ENCODE data around the gene ARSG.
"Not testable (repeated sequence)": the region's sequence is repeated elsewhere in the genome, so short reads cannot be mapped to it uniquely, and the experiment has no call there.

The ARSG gene

DNA sequence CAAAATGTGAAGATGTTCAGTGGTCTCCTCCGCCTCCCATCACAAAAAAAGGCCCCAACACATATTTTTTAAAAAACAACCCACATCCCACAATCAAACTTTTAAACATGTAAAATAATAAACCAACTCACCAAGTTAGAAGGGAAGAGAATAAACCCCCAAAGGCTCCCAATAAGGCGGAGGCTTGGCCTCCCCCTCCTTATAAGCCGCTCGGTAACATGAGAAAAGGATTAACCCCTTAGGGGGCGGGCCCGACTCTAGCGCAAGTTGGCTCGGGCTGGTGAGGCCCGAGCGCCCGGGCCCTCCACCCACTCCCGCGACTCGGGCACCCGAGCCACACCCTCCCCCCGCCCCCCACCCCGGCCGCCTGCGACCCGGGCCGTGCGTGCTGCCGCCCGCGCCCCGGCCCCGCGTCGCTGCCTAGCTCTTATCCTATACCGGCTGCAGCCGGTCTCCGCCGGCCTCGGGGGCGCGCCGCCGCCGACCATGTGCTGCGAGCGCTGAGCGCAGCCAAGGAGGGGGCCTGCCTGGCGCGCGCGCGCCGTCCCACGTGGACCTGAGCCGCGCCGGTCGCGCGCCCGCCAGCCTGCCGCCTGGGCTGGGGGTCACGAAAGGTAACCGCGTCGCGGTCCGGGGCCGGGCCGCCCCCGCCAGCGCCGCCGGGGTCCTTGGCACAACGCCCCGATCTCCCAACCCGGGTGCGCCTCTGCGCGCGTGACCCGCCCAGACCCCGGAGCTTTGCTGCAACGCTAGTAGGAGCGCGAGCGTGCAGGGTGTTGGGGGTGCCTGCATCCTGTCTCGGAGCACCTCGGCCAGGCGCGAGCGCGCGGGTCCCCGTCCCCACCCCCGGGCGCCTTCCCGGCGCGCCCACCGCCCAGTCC, at the start of gene ARSG, which contains the start of gene SLC16A6:
ARSG (plus strand) TSS at position 541 of the 881 bp plus-strand sequence. CDS start 15,999 bp downstream, outside the sequence.
SLC16A6 (minus strand) TSS at position 173 of the 881 bp plus-strand sequence. CDS start 12,807 bp downstream, outside the sequence.
- peak; percentile 51 for DNase-seq

DNA sequence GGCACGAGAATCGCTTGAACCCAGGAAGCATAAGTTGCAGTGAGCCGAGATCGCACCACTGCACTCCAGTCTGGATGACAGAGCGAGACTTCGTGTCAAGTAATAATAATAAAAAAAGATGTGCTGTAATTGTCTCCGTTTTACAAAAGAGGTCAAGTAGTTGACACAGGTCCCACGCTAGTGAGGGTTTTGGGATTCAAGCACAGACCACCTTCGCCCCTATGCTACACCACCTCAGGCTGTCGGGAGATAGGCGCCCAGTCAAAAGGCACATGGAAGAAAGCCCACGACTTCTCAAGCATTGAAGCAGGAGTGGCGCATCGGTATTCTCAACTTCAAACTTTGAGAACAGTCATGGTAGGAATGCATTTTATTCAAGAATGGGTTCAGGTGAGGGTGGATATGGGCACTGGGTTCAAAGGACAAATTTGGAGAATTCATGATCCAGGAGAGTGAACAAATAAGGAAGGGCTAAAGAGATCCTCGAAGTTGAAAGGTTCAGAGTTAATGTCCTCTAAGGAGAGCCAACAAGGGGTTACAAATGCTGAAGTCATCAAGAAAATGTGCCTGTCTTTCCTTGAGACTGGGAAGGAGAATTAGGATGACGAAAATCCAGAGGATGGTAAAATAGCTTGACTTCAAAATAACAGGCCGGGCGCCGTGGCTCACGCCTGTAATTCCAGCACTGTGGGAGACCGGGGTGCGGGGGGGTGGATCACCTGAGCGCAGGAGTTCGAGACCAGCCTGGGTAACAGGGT, 44.8 kb upstream of the ARSG start:
- no peak for DNase-seq

DNA sequence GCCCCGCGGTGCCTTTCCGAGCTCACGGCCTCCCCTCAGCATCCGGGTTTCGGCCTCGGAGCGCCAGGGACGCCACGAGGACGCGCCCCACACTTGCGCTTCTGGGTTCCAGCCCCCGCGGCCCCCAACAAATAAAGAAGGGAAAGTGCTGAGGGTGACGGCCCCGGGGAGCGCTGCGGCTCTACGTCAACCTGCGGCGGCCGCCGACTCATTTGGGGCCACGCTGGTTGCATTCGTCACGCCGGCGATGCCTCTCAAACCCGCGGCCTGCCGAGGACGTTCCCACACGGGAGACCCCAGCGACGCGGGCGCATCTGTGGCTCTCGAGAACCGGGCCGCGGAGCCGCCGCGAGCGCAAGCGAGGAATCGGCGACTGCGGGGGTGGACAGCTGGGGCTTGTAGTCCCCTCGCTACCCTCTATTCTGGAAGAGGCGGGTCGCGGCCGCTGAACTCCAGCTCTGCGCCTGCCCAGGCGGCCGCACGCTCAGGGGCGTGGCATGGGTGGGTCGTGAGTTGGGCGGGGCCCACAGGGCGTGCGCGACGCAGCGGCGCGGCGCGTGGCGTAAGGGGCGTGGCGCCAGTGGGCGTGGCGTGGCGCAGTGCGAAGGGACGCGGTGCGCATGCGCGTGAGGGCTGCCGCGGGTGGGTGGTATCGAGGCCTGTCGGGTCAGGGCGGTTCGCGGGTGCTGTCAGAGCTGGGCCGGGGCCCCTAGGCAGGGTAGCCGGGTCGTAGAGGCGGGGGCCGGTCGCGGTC, 43.7 kb upstream of the ARSG start, which contains the start of gene AMZ2:
AMZ2 (plus strand) TSS at position 599 of the 754 bp plus-strand sequence. CDS start 2,145 bp downstream, outside the sequence.
- peak; percentile 95 for DNase-seq

DNA sequence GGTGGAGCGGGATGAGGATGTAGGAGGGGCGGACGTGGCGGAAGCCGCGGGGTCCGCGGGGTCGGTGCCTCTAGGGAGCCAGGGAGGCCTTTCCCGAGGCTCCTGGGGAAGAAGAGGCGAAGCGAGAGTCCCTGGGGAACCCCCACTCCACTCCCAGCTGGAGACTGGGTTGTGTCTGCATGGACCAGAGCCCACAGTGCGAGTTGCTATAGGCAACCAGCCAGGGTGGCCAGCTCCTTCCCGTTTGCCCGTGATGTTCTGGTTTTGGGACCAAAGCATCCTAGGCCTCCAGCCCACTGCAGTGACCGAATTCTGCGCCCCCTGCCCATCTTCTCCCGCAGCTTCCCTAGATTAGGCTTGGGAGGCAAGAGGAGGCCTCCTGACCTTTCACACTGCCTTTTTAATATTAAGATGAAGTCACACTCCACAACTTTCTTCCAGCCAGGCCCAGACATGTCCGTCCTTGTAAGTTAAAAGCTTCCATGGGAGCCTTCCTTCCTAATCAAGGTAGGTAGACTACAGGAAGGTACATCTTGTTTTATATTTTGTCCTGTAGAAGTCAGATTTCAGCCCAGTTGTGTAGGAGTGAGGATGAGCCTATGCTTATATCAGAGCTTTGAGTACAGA, 43.0 kb upstream of the ARSG start:
- no peak for DNase-seq

DNA sequence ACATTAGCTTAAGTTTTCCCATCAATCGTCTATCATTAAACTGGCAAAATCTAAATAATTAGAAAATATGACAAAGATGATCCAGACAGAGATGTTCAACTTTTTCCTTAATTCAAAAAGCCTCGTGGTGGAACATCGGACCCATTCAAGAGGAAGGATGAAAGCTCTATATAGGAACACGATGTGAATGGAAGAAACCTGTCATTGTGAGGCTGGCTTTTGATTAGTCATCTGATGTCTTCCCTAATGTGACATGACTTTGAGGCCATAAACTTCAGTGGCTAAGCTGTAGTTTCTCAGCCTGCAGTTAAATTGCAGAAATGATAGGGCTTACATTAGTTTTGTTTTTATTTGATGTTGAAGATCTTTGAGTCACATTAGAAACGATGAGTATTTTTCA, 42.4 kb upstream of the ARSG start:
- DNase-seq = no peak

DNA sequence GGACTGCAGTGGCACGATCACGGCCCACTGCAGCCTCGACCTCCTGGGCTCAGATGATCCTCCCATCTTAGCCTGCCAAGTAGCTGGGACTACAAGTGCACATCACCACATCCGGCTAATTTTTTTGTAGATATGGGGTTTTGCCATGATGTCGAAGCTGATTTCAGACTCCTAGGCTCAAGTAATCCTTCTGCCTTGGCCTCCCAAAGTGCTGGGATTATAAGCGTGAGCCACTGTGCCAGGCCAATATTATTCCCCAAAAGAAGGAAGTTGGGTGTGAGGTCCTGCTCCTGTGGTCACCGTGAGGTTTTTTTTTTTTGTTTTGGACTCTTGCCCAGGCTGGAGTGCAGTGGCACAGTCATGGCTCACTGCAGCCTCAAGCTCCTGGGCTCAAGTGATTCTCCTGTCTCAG, 41.9 kb upstream of the ARSG start:
- DNase-seq = no peak

DNA sequence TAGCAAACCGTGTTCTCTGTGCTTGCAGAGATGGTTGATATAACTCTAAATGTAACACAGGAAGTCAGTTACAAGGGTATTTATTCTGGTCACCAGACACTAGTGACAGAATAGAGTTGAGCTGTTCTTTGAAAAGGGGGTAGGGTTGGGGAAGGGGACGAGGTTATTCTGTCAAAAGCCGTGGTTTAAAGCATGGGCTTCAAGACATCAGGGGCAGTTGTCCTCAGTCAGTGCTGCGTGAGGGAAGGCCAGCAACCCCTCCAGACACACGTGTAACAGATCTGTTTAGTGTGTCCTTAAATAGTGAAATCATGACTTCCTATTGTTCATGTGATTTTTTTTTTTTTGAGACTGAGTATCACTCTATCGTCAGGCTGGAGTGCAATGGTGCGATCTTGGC, 37.9 kb upstream of the ARSG start:
- DNase-seq = not testable (repeated sequence)

DNA sequence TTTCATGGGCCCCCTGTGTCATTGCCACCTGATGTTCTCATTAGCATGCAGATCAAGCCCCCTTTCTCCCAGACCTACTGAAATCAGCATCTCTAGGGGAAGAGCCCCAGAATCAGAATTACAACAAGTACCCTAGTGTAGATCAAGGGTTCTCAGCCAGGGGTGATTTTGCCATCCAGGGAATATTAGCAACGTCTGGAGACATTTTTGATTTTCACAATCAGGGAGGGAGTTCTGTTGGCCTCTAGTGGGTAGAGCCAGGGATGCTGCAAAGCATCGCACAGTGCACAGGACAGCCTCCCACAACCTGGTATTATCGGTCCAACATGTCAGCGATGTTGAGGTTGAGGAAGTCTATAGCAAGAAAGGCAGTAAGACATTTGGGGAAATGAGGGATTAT, 36.1 kb upstream of the ARSG start:
- DNase-seq = no peak

DNA sequence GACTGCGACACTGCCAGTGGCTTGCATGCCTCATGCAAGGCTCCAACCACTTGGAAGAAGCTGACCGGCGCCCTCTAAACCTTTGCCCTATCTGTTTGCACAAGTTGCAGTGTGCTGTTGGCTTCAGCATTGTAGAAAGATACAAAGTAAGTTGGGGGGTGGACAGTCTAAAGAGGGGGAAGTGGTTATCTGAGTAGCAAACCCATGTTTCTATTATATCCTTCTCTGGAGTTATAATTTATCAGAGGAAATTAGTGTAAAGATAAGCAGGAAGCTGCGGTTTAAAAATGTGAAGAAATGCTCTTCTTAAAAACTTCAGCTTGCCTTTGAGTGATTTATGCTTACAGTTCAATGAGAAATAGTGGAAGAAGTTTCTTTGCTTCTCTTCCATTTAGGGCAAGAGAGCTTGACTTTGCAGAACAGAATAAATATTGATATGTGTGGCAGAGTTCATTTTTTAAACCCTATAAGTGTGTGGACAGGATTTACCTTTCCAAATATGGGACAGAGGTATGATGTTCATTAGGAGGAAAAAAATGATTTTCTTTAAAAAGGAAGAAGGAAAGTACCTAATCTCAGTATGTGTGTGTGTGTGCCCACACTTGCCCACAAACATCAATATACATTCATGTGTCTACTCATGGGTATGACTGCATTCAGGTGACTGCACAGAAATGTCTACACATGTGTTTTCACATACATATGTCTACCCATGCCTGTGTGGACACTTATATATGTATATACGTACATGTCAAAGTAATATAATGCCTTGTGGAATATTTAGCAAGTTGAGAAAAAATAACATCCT, 35.4 kb upstream of the ARSG start:
- DNase-seq = no peak

DNA sequence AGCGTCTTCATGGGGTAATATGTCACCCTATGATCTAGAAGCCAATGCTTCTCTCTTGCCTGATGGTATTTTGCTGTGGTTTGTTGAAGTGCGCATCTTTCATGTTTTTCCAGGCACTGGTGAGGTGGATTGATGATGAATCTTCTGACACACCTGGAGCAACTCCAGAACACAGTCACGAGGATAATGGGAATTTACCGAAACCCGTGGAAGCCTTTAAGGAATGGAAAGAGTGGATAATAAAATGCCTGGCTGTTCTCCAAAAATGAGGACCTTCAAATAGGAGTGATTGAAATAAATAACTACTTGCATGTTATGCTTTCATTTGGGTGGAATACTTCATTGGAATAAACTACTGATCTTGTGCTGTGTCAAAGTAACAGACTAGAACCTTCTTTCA, 34.6 kb upstream of the ARSG start:
- DNase-seq = not testable (repeated sequence)

DNA sequence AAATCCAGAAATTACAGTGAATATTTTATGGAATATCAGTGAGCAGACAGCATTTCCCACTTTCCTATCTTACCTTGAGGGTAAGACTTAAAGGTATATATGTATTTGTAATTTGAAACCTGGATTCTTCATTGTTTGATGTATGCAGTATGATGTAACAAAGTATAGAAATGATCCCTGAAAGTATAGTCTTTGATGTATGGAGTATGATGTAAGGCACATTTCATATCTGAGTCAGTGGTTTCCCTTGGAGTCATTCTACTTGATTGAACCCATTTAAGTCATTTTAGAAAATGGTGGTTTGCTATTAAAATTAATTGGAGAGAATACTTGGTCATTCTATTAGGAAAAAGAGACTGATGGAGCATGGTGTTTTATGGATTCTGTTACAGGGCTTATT, 33.4 kb upstream of the ARSG start:
- DNase-seq = no peak

DNA sequence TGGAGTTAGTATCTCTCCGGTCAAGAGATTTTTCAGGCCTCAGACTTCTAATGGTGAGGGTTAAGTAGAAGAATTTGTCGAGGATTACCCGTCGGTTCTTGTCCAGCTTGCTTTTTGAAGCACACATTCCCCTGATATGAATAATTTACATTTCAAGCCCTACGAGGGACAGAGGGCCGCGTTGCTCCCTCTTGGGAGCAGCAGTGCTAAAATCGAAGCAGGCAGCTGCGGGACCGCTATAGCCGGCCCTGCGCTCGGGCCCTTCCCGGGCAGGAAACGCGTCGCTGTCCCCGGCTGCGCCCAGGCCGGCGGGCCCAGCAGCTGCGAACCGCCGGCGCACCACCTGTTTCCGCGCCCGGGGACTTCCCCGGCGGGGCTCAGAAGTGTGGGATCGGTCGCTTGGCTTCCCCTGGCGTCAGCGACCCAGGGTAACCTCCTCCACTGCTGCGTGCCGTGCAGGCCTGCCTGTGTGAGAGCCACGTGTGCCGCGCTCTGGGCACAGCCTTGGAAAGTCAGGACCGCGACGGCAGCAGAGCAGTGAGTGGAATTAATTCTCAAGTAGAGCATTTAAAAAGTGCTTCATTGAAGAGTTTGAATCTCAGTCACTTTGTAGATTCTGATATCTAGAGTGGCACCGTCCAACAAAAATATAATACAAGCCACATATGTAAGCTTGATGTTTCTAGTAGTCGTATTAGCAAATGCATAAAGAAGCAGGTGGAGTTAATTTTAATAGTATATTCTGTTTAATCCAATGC, 32.2 kb upstream of the ARSG start:
- not testable (repeated sequence) for DNase-seq

DNA sequence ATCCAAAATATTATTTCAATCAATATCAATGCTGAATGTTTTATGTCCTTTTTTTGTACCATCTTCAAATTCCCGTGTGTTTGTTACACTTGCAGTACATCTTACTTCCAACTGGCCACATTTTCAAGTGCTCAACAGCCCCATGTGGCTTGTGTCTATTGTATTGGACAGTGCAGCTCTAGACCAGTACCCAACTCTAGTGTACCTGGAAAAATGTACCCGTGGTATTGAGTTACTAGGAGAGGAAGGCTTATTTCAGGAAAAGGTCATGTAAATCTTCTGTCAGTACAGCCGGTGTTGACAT, 31.7 kb upstream of the ARSG start:
- not testable (repeated sequence) for DNase-seq

DNA sequence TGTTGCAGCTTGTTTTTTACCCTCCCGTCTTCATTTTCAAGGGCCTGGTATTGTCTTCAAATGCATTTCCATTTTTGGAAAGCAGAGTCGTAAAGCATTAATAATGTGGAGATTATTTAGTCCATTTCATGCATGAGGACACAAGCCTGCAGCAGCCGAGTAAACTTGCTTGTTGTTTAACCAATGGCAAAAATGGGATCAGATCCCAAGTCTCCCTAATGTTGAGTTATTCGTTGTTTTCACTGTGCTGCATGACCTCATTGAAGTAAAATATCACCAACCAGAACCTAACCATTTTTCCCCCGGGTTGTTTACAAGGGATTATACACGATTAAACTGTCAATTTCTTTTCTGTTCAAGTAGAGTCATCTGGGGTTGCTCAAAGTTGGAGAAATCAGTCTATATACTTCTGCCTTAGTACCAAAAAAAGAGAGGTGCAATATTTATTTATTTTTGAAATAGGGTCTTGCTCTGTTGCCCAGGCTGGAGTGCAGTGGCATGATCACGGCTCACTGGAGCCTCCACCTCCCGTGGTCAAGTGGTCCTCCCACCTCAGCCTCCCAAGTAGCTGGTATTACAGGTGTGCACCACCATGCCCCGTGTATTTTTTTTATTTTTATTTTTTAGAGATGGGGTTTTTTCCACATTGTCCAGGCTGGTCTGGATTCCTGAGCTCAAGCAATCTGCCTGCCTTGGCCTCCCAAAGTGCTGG, 31.1 kb upstream of the ARSG start:
- no peak for DNase-seq

DNA sequence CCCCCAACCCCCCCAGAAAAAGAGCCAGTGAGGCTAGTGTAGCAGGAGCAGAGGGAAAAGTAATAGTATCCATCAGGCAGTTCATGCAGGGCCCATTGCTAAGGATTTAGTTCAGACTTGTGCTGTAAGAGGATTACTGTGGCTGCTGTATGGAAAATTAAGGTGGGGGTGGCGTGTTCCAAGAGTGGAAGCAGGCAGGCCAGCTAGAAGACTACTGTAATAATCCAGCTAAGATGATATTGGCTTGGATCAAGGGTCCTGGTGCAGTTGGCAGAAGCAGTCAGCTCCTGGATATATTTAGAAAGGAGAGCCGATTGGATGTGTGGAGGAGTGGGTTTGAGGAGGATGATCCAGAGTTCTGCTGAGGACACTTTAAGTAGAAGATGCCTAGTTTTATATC, 28.8 kb upstream of the ARSG start:
- DNase-seq = not testable (repeated sequence)

DNA sequence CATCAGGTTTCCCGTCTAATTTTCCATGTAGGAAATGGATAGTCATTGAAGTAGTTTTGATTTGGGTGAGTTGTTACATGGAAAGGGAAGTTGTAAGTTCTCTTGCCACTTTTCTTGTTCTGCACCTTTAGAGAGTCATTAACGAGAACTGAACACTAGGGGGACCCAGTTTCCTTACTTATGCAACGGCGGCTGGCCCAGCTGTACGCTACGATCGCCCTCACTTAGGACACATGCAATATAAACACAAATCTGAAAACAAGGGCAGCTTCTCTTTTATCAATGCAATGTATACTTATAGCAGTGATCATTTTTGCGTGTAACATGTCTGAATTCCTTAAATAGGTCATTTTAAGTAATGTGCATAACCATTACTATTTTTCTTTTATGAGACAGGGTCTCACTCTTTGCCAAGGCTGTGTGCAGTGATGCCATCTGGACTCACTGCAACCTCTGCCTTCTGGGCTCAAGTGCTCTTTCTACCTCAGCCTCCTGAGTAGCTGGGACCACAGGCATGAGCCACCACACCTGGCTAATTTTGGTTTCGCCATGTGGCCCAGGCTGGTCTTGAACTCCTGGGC, 28.1 kb upstream of the ARSG start:
- peak; percentile 48 for DNase-seq

DNA sequence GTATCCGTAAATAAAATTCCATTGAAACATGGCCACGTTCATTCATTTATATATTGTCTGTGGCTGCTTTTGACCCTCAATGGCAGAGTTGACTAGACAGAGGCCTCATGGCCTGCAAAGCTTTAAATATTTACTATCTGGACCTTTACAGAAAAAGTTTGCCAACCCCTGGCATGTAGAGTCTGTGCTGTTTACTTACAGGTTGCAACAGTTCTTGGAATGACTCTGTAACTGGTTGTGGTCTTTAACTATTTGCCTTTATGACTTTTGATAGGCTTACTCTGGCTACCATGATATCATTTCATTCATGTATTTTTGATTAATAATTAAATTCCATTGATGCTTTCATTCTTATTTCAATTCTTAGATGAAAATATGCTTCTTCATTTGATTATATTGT, 25.5 kb upstream of the ARSG start:
- not testable (repeated sequence) for DNase-seq

DNA sequence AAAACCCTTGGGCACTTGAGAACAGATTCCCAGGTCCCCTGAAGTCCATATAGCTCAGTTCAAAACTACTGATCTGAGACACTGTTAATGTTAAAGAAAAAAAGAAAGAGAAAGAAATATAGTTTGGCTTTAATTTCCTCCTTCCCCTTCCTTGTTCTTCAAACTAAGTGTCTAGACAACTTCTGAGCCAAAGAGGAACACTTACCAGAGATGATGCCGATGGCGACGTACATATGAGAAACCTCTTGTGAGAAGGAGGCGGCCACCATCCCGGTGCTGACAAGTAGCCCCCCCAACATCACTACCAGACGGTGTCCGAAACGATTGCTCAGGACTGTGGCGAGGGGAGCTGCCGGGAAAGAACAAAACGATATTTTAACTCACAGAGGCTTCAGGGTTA, 17.6 kb upstream of the ARSG start:
- no peak for DNase-seq

DNA sequence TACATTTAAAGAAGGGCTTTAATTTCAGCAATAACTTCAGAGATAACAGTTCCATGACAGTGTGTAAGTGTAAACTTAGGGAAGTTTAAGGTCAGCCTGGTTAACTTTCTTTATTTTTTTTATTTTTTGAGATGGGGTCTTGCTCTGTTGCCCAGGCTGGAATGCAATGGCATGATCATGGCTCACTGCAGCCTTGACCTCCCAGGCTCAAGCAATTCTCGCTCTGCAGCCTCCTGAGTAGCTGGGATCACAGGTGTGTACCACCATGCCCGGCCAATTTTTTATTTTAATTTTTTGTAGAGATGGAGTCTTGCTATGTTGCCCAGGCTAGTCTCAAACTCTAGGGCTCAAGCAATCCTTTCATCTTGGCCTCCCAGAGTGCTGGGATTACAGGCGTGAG, 15.0 kb upstream of the ARSG start:
- not testable (repeated sequence) for DNase-seq

DNA sequence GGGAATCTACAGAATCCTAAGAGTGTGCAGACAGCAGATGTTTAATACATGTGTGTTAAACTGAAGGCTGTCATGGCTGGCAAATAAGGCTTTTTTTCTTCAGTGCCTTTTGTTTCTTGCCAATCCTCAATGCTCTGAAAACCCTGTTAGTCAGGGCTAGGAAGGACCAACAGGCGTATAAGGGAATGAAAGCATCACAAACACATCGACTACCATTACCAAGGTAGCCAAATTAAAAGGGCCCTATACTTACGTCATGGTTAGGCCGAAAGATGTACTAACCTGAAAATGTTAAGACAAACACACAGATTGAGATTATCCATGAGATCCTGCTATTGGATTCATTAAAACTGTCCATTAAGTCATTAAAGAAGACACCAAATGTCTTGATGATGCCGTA, 13.5 kb upstream of the ARSG start:
- DNase-seq = no peak
